OCI-LY7 (cell line): ENCODE measurements around the gene PDCD1. TPM values are rescaled to one million over a fixed set of nuclear protein-coding genes. Genes with fewer than 3 reads are reported as not detected.

ENCODE experiments used
- BruUV-seq: library from RNA; stranded (reverse); fragments of 400-500 nt; replicated peaks from 2 replicates; lab custom pipeline; 2021; lab: Mats Ljungman, UMichigan
- CTCF ChIA-PET: fragments of 300-600 bp; sonication (Branson Sonifier 250); formaldehyde crosslinking; loops from one replicate; lab custom pipeline; 2022; ENCODE audit warnings: antibody characterized with exemption; ENCODE audit not compliant: unreplicated experiment; lab: Charles Lee
- POLR2A ChIA-PET: fragments of 300-600 bp; sonication (Branson Sonifier 250); formaldehyde crosslinking; loops from one replicate; lab custom pipeline; 2022; ENCODE audit warnings: antibody characterized with exemption; lab: Charles Lee
- DNase-seq: peaks from one replicate; pipeline ENCODE4 v3.0.0-alpha.2; 2015; ENCODE audit warnings: low spot score
- H2AFZ ChIP-seq: fragments of 200-600 bp; sonication (generic), shearing (Covaris generic); 2 replicates; pipeline ENCODE4 v1.6.1; 2014; ENCODE audit warnings: mild to moderate bottlenecking, antibody characterized with exemption, low read length, moderate library complexity
- H3K27ac ChIP-seq: fragments of 200-600 bp; sonication (generic); 2 replicates; pipeline ENCODE4 v1.5.1; 2014; ENCODE audit warnings: mixed run types, low read depth, mild to moderate bottlenecking, moderate library complexity, low read length, inconsistent platforms; ENCODE audit not compliant: poor library complexity, severe bottlenecking
- H3K36me3 ChIP-seq: fragments of 200-600 bp; sonication (generic); 2 replicates; pipeline ENCODE4 v1.6.1; 2014; ENCODE audit warnings: mild to moderate bottlenecking, antibody characterized with exemption, low read length, moderate library complexity, mixed read lengths; ENCODE audit not compliant: insufficient read depth
- H3K4me1 ChIP-seq: fragments of 200-600 bp; sonication (generic); 2 replicates; pipeline ENCODE4 v1.5.1; 2014; ENCODE audit warnings: mild to moderate bottlenecking, low read length; ENCODE audit not compliant: insufficient read depth, poor library complexity, severe bottlenecking
- H3K4me2 ChIP-seq: fragments of 200-600 bp; sonication (generic); 2 replicates; pipeline ENCODE4 v1.6.1; 2014; ENCODE audit warnings: mild to moderate bottlenecking, low read length
- H3K4me3 ChIP-seq: fragments of 200-600 bp; sonication (generic); 2 replicates; pipeline ENCODE4 v1.5.1; 2014; ENCODE audit warnings: mild to moderate bottlenecking, low read depth, low read length; ENCODE audit not compliant: poor library complexity, severe bottlenecking
- H3K79me2 ChIP-seq: fragments of 200-600 bp; sonication (generic); 2 replicates; pipeline ENCODE4 v1.6.1; 2016; ENCODE audit warnings: low read depth, mild to moderate bottlenecking, low read length, moderate library complexity, mixed read lengths; ENCODE audit not compliant: insufficient read depth
- H3K9me2 ChIP-seq: fragments of 200-600 bp; sonication (generic); 2 replicates; pipeline ENCODE4 v1.6.1; 2016; ENCODE audit warnings: mild to moderate bottlenecking, low read length, mixed read lengths; ENCODE audit not compliant: insufficient read depth
- H3K9me3 ChIP-seq: fragments of 200-600 bp; sonication (generic); 2 replicates; pipeline ENCODE4 v1.6.1; 2014; ENCODE audit warnings: mild to moderate bottlenecking, mixed run types, low read length, mixed read lengths
- H4K20me1 ChIP-seq: fragments of 200-600 bp; sonication (generic); 2 replicates; pipeline ENCODE4 v1.6.1; 2014; ENCODE audit warnings: mild to moderate bottlenecking, antibody characterized with exemption, low read length, moderate library complexity, mixed read lengths; ENCODE audit not compliant: insufficient read depth
- CTCF ChIP-seq: fragments of 200-600 bp; sonication (generic); conservative IDR thresholded peaks from 2 replicates; pipeline ENCODE4 v1.5.1; 2014; ENCODE audit warnings: mild to moderate bottlenecking, antibody characterized with exemption, low read length, moderate library complexity, mixed read lengths
- EZH2phosphoT487 ChIP-seq: fragments of 200-600 bp; sonication (generic); IDR thresholded peaks from 2 replicates; pipeline ENCODE4 v1.6.1; 2018; ENCODE audit warnings: low read depth, borderline replicate concordance, mild to moderate bottlenecking, mixed run types, antibody characterized with exemption, low read length, moderate library complexity, mixed read lengths
- intact Hi-C: fragments of 100-400 bp; cut with micrococcal nuclease; formaldehyde crosslinking; loops from one replicate; pipeline ENCODE4 v1.10.0; 2022; ENCODE audit not compliant: unreplicated experiment
- total RNA-seq, 2 experiments: library from RNA; depleted of rRNA in 1 of 2; stranded (reverse); fragments of >200 nt in 1 of 2; shearing (Covaris generic) in 1 of 2; gene quantifications; 2 replicates each; pipeline ENCODE4 v1.2.3, GENCODE V29; 2014 to 2022

The PDCD1 gene
- total RNA-seq, 2 experiments from 2014 or later = not detected

- no peaks in the 10 kb centered on the region for H3K9me2 ChIP-seq
- H3K79me2 ChIP-seq = no peaks in the 10 kb centered on the region
- H3K36me3 ChIP-seq = peaks cover 23% of the 10 kb centered on the region
- no peak overlapping the region for H3K4me2 ChIP-seq
- no peaks in the 10 kb centered on the region for H4K20me1 ChIP-seq
- ChIA-PET POLR2A (no interaction called here), CTCF (no interaction called here)
- H2AFZ ChIP-seq = no peak overlapping the region
- H3K9me3 ChIP-seq = peaks cover 3% of the 10 kb centered on the region; the same call in 1 of the 2 replicates
- no peak overlapping the region for H3K27ac ChIP-seq
- no peak for TF ChIP-seq EZH2phosphoT487
- TF ChIP-seq CTCF = no peak
- DNase-seq = no peak
- no peak overlapping the region for H3K4me3 ChIP-seq
- intact Hi-C loops = no loop called here
- no TSS peak for BruUV-seq
- peaks cover 9% of the 10 kb centered on the region for H3K4me1 ChIP-seq
Measured at GRCh38 chr2:241892299-241893137, 33.8 kb upstream of the PDCD1 start.

GRCh38 chr2:241891988-241892298 lies 33.2 kb upstream of the PDCD1 start:
- peaks cover 9% of the 10 kb centered on the region for H3K4me1 ChIP-seq
- H3K9me2 ChIP-seq = no peaks in the 10 kb centered on the region
- no peak overlapping the region for H2AFZ ChIP-seq
- intact Hi-C loops = no loop called here
- H3K4me3 ChIP-seq = no peak overlapping the region
- H3K4me2 ChIP-seq = no peak overlapping the region
- TF ChIP-seq CTCF (no peak), EZH2phosphoT487 (no peak)
- H3K27ac ChIP-seq = no peak overlapping the region
- H3K36me3 ChIP-seq = peaks cover 22% of the 10 kb centered on the region
- CTCF ChIA-PET = no interaction called here
- H4K20me1 ChIP-seq = no peaks in the 10 kb centered on the region
- no TSS peak for BruUV-seq
- no peaks in the 10 kb centered on the region for H3K79me2 ChIP-seq
- peaks cover 3% of the 10 kb centered on the region; the same call in 1 of the 2 replicates for H3K9me3 ChIP-seq
- DNase-seq = no peak
- POLR2A ChIA-PET = no interaction called here

GRCh38 chr2:241891315-241891987 lies 32.8 kb upstream of the PDCD1 start:
- peaks cover 25% of the 10 kb centered on the region for H3K36me3 ChIP-seq
- POLR2A ChIA-PET = no interaction called here
- peaks cover 3% of the 10 kb centered on the region; the same call in 1 of the 2 replicates for H3K9me3 ChIP-seq
- no peak overlapping the region for H3K4me2 ChIP-seq
- no peaks in the 10 kb centered on the region for H4K20me1 ChIP-seq
- no peak overlapping the region for H2AFZ ChIP-seq
- no TSS peak for BruUV-seq
- H3K9me2 ChIP-seq = no peaks in the 10 kb centered on the region
- no peak for DNase-seq
- intact Hi-C loops = no loop called here
- no peaks in the 10 kb centered on the region for H3K79me2 ChIP-seq
- H3K27ac ChIP-seq = no peak overlapping the region
- H3K4me3 ChIP-seq = no peak overlapping the region
- peaks cover 13% of the 10 kb centered on the region for H3K4me1 ChIP-seq
- CTCF ChIA-PET = no interaction called here
- TF ChIP-seq CTCF = no peak
- TF ChIP-seq EZH2phosphoT487 = no peak
